Measurements from ENCODE around the gene APOBEC3F.
"Not testable (repeated sequence)": the region's sequence is repeated elsewhere in the genome, so short reads cannot be mapped to it uniquely, and the experiment has no call there.

The APOBEC3F gene

GRCh38 chr22:39068033-39068785 lies 27.5 kb downstream of the APOBEC3F start:
- POLR2A ChIA-PET: no interaction called here
- CTCF ChIA-PET: no interaction called here
- DNase-seq (ENCODE audit: low read depth, low spot score): no peak
- no peak overlapping the region for H3K4me3 ChIP-seq (ENCODE audit: low read depth, low read length)
- no peak for TF ChIP-seq CTCF (IDR thresholded peaks at IDR 0.05; ENCODE audit: insufficient read depth, low read length, missing control alignments)

- no peak for TF ChIP-seq CTCF (IDR thresholded peaks at IDR 0.05; ENCODE audit: insufficient read depth, low read length, missing control alignments)
Observed at GRCh38 chr22:39070186-39070585, 29.5 kb downstream of the APOBEC3F start.

GRCh38 chr22:39072581-39072981 lies 31.9 kb downstream of the APOBEC3F start:
- H3K4me3 ChIP-seq (ENCODE audit: low read depth, low read length); POLR2A ChIA-PET; DNase-seq (ENCODE audit: low read depth, low spot score): not testable (repeated sequence)
- CTCF ChIA-PET: interaction anchor here (1.5 kb wide), 1 partner anchor 26 kb away, joined by 3 read pairs; no protein-coding TSS in a partner anchor

More at GRCh38 chr22:39070186-39070585, 29.5 kb downstream of the APOBEC3F start:
- no peak for DNase-seq (ENCODE audit: low read depth, low spot score)
- CTCF ChIA-PET: no interaction called here
- no peak overlapping the region for H3K4me3 ChIP-seq (ENCODE audit: low read depth, low read length)
- POLR2A ChIA-PET: no interaction called here

GRCh38 chr22:39073981-39074380 lies 33.3 kb downstream of the APOBEC3F start:
- DNase-seq (ENCODE audit: low read depth, low spot score): no peak
- CTCF ChIA-PET: interaction anchor here (1.5 kb wide), 1 partner anchor 25 kb away, joined by 3 read pairs; no protein-coding TSS in a partner anchor
- no peak overlapping the region for H3K4me3 ChIP-seq (ENCODE audit: low read depth, low read length)
- POLR2A ChIA-PET: no interaction called here
- no peak for TF ChIP-seq CTCF (IDR thresholded peaks at IDR 0.05; ENCODE audit: insufficient read depth, low read length, missing control alignments)

- POLR2A ChIA-PET; DNase-seq (ENCODE audit: low read depth, low spot score); CTCF ChIA-PET: not testable (repeated sequence)
- H3K4me3 ChIP-seq (ENCODE audit: low read depth, low read length): peak overlapping the region; percentile 30
Observed at GRCh38 chr22:39076155-39077025, 35.7 kb downstream of the APOBEC3F start.

- DNase-seq (ENCODE audit: low read depth, low spot score): peak; percentile 3
- CTCF ChIA-PET: not testable (repeated sequence)
- POLR2A ChIA-PET: interaction anchor here (0.9 kb wide), 1 partner anchor 21 kb away, joined by 3 read pairs; no protein-coding TSS in a partner anchor
- peak within 1 kb of the TSS; percentile 59 for H3K4me3 ChIP-seq (ENCODE audit: low read depth, low read length)
Observed at GRCh38 chr22:39077026-39077840, 36.6 kb downstream of the APOBEC3F start, which contains the start of gene APOBEC3G. APOBEC3G (plus strand) TSS chr22:39077275; CDS start chr22:39077362, 87 bp downstream.

- not testable (repeated sequence) for DNase-seq (ENCODE audit: low read depth, low spot score)
- ChIA-PET POLR2A (interaction anchor here (0.7 to 0.9 kb wide), 2 partner anchors 21 to 296 kb away, joined by 3 read pairs; no protein-coding TSS in a partner anchor), CTCF (interaction anchor here (0.7 to 1.0 kb wide), 3 partner anchors 40 to 210 kb away, joined by 3 read pairs; no protein-coding TSS in a partner anchor)
- H3K4me3 ChIP-seq (ENCODE audit: low read depth, low read length): peak overlapping the region; percentile 59; the same call in 1 of the 2 replicates
Observed at GRCh38 chr22:39077912-39078311, 37.2 kb downstream of the APOBEC3F start.
